ENCODE results near the gene ART3.

ART3 gene

GRCh38 chr4:76072760-76073159 lies 1.7 kb upstream of the ART3 start:
- DNase-seq: no peak

DNA sequence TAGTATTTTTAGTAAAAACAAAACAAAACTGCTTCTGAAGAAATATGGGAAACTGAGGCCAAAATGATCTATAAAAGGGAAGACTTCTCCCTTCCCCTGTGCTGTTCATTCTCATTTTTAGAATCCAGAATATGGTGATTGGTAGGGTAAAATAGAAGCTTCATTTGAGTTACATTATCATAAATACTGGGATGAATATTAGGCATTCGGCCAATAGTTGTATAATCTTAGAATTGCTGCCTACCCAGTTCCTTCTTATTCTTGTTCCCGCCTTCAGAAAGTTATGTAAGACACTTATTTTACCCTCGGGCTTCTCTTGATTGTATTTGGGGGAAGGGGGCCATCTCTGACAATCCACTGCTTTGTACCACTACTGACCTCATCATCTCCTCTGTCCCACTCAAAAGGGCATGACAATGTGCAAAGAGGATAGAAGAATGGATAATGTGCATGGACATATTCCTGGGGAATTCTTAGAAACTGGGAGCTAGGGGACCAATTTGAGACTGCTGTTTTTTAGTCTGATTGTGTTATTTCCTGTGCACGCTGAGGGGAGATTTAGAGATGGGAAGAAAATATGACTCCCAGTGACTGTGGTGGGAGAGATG lies 588 bp downstream of the ART3 start:
- DNase-seq: no peak

GRCh38 chr4:76078033-76078613 lies 3.6 kb downstream of the ART3 start:
- DNase-seq: no peak

DNA sequence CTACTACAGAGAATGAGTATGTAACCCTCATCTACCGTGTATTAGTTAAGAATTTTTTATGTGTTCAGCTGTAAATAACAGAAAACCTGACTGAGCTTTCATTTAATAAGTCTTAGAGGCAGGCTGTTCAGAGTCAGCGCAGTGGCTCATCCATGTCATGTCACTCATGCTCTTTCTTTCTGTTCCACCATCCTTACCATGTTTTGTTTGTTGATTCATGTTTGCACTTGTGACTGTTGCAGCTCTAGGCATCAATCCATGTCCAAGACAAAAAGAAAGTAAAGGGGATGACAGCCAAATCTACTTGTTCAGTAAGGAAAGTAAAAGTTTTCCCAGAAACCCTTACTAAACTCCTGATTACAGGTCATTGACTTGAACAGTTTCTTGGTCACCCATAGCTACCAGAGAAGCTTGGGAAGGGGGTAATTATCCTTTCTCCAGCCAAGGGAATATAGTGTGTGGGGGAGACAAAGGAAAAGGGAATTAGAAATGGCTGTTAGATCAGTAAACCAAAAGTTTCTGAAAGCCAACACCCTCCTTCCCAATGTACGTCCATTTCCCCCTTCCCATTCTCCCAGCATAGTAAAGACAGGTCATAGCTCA lies 9.0 kb downstream of the ART3 start:
- DNase-seq: no peak

- DNase-seq: no peak
These were observed 10.0 kb downstream of the ART3 start for GRCh38 chr4:76084542-76084941.

- DNase-seq: peak; percentile 13
These were observed 12.7 kb downstream of the ART3 start for GRCh38 chr4:76087007-76087769.

DNA sequence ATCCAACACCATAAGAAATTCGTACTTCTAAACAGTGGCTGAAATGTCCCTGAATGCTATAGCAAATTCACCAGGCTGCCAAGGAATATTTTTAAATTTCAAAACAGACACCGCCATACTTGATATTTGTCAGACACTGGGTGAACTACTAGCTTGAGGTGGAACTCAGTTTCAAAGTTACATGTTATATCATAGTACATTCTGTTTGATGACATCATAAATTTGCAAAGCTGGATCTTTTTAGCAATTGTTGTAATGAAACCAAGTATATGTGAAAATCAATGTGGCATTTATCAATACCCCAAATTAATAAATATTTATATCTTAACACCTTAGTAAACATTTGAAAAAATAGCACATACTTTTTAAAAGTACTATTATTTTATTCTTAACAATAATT lies 14.2 kb downstream of the ART3 start:
- DNase-seq: no peak

DNA sequence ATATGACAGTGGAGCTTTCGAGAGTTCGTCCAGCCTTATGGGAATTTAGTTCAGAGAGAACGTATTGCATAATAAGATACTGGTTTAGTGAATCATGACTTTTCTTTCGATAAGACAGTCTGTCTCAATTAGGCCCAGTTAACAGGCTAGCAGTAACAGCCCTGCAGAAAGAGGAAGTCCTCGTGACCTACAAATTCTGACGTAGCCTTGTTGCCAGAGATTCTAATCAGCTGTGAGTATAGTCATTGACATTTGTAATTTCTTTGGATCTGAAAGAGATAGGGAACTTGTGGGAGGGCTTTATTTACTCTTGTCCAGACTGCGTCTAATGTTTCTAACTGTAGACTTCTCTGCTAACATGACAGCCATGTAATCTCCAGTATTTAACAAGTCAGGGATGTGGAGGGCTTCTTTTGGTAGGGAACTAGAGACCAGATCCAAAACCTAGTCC lies 15.8 kb downstream of the ART3 start:
- no peak for DNase-seq

DNA sequence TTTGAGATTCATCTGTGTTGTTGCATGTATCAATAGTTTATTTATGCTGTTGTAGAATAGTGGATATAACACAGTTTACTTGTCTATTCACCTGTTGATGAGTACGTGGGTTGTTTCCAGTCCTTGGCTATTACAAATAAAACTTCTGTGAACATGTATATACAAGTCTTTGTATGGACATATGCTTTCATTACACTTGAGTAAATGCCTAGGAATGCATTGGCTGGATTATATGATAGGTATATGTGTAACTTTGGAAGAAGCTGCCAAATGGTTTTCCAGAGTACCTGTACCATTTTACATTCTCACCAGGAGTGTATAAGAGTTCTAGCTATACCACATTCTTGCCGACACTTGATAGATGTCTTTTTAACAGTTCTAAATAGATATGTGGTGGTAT lies 16.5 kb downstream of the ART3 start:
- DNase-seq: no peak

- no peak for DNase-seq
These were observed 21.1 kb downstream of the ART3 start for GRCh38 chr4:76095568-76095967.

DNA sequence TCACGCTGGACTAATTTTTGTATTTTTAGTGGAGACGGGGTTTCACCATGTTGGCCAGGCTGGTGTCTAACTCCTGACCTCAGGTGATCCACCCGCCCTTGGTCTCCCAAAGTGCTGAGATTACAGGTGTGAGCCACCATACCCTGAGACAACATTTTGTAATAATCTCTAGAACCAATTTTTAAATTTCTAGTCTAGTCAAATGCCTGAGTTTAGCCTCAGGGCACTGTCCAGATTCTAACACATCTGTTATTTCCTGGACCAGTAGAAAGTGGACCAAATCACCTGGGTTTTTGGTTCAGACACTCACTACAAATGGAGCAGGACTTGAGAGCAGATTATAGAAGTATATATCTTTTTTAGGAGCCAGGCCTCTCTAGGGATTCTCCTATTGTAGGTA lies 21.6 kb downstream of the ART3 start:
- DNase-seq: no peak

- DNase-seq: no peak
These were observed 31.1 kb downstream of the ART3 start for GRCh38 chr4:76105652-76106051.

GRCh38 chr4:76106442-76106841 lies 31.9 kb downstream of the ART3 start:
- no peak for DNase-seq

DNA sequence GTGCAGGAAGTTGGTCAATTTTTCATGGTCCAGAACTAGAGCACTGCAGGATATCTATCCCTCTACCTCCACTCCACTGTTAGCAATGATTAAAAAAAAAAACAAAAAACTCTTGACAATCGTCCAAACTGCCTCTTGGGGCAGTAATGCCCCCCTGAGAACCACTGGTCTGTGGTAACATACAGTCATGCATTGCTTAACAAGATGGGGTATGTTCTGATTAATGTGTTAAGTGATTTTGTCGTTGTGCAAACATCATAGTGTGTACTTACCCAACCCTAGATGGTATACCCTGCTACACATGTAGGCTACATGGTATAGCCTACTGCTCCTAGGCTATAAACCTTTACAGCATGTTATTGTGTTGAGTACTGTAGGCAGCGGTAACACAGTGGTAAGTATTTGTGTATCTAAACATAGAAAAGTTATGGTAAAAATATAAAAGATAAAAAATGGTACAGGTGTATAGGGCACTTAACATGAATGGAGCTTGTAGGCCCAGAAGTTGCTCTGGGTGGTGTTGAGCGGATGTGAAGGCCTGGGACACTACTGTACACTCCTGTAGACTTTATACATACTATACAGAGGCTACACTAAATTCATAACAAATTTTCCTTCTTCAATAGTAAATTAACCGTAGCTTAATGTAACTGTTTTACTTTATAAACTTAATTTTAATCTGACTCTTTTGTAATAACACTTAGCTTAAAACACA lies 34.1 kb downstream of the ART3 start:
- DNase-seq: no peak

DNA sequence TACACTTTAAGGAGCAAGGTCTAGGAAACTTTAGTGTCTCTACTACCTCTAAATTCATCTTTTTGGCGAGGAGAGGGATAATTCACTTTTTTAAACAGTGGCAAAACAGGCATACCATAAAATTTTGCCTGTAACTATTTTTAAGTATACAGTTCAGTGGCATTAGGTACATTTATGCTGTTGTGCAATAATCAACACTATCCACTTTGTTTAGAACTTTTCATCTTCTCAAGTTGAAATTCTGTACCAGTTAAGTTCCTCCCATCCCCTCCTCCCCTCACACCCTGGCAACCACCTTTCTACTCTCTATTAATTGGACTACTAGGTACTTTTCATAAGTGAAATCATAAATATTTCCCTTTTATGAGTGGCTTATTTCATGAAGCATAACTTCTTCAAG lies 42.3 kb downstream of the ART3 start:
- no peak for DNase-seq

DNA sequence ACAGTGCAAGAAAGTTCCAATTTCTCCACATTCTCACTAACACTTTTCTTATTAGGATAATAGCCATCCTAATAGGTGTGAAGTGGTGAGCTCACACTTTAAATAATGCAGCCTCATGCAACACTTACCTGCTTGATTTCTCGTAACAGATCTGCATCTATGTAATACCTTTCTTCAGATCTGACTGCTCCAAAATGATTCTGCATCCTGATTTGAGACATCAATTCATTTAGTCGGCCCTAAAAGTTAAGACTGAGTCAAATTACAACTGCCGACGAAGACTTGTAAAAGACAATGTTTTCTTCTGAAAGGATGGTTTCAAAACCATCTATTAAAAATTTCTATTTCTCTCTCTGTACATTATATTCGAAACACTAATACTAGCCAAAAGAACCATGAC lies 43.0 kb downstream of the ART3 start:
- no peak for DNase-seq

DNA sequence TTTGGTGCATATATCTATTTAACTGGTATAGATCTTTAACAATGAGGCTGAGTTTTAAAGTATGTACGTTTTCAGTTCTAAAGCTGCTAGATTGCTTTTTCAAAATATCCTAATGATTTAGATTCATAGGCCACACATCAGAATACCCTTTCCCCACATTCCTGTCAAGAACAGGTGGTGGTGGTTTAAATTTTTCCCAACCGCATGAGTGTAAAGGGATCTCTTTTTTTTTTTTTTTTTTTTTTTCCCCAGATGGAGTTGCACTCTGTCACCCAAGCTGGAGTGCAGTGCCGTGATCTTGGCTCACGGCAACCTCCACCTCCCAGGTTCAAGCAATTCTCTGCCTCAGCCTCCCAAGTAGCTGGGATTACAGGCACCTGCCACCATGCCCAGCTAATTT lies 45.7 kb downstream of the ART3 start:
- DNase-seq: no peak

DNA sequence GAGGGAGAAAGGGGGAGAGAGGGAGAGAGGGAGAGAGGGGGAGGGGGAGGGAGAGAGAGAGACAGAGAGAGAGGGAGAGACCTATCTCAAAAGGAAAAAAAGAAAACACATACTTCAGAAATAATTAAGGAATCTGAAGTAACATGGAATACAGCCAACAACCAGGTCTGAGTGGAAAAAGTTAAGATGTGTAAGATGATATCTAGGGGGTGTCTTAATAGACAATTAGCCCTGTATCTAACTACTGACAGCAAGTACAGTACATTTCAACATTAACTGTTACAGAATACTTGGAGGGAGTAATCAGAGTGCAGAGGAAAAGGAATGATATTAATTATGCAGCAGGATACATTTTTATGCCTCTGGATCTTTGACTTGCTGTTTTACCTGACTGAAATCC lies 51.3 kb downstream of the ART3 start:
- no peak for DNase-seq

DNA sequence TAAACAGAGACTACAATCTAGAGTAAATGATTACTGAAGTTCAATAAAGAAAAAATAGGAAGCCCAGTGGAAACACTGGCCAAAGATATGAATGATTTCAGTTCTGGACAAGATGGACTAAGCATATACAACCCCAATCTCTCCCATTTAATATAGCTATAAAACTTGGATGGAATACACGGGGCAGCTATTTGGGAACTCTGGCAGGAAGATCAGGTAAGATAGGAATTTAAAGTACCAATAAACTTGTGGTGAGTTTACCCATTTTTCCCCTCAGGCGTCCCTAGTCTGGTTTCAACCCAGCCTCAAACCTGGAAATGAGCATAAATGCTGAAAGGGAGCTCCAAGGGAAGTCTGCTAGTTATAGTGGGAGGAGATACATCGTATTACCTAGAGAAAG lies 53.2 kb downstream of the ART3 start:
- DNase-seq: no peak

DNA sequence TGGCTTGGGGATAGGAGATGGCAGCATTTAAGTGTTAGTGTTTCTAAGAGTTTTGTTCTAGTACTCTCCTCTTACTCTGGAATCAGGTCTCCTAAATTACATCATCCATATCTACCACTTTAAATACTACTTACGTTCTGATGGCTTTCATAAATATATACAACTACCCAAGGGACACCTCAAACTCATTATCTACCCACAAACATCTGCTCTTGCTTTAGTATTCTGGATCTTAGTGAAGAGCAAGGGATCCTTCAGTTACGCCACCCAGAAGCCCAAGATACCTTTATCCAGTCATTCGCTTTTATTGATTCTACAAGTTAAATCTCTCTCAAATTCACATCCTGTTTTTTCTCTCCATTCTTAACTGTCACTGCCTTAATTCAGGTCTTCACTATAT lies 66.7 kb downstream of the ART3 start:
- no peak for DNase-seq

GRCh38 chr4:76144546-76144945 lies 70.0 kb downstream of the ART3 start:
- no peak for DNase-seq

- peak; percentile 59 for DNase-seq
These were observed 73.1 kb downstream of the ART3 start for GRCh38 chr4:76147454-76148141.

All from NCI-H446 treated with DMSO at 0.1 percent for 48 hours (cell line).